B cell (primary cell): ENCODE results near the gene CSF2RB. TPM values are rescaled to one million over a fixed set of nuclear protein-coding genes. Genes with fewer than 3 reads are reported as not detected.

Experiments
- ATAC-seq: fragments of 200-7000 bp; cut with Tn5 transposase; one replicate; pipeline ENCODE4 v1.10.0; 2021; ENCODE audit warnings: low read depth, mild to moderate bottlenecking, moderate number of reproducible peaks, moderate library complexity
- CTCF ChIA-PET: fragments of 350-600 bp; sonication (Branson Sonifier 250); formaldehyde crosslinking; loops from one replicate; lab custom pipeline; 2021; ENCODE audit warnings: antibody characterized with exemption, inconsistent platforms; lab: Charles Lee
- POLR2A ChIA-PET: fragments of 350-600 bp; sonication (Branson Sonifier 250); formaldehyde crosslinking; loops from one replicate; lab custom pipeline; 2021; ENCODE audit warnings: antibody characterized with exemption; lab: Charles Lee
- DNase-seq: peaks from one replicate; pipeline ENCODE4 v3.0.0; 2013
- H2AFZ ChIP-seq: 2 replicates; pipeline ENCODE4 v1.6.1; 2012; ENCODE audit warnings: mild to moderate bottlenecking, low read depth, low read length; ENCODE audit not compliant: insufficient read depth, poor library complexity, severe bottlenecking
- H3K27ac ChIP-seq, 2 donors: 1 replicate in 1 of 2; 2 replicates in 1 of 2; pipeline ENCODE4 v1.5.1; 2012 to 2013; ENCODE audit warnings: low read length in 2 of 2, mild to moderate bottlenecking in 2 of 2, moderate library complexity in 1 of 2
- H3K27me3 ChIP-seq, 4 experiments: fragments of 200-600 bp in 1 of 4; sonication (generic) in 1 of 4; replicated peaks in 1 of 4; 1 replicate in 2 of 4; 2 replicates in 2 of 4; pipeline versions ENCODE4 v1.6.1 to v1.7.0; 2013 to 2016; ENCODE audit warnings: low read length in 3 of 4, mild to moderate bottlenecking in 2 of 4, mixed read lengths in 1 of 4, moderate library complexity in 1 of 4; ENCODE audit not compliant: insufficient read depth in 4 of 4, control insufficient read depth in 3 of 4; ENCODE audit errors: control extremely low read depth in 1 of 4
- H3K36me3 ChIP-seq, 2 experiments: replicated peaks in 1 of 2; 1 replicate in 1 of 2; 2 replicates in 1 of 2; pipeline versions ENCODE4 v1.6.1 to v1.7.1; 2013; ENCODE audit warnings: low read length in 1 of 2; ENCODE audit not compliant: insufficient read depth in 2 of 2, control insufficient read depth in 1 of 2; ENCODE audit errors: control extremely low read depth in 1 of 2, extremely low read depth in 1 of 2
- H3K4me1 ChIP-seq, 2 donors: fragments of 200-600 bp in 1 of 2; sonication (generic) in 1 of 2; 1 replicate in 1 of 2; 2 replicates in 1 of 2; pipeline versions ENCODE4 v1.5.1 to v1.6.1; 2013 to 2017; ENCODE audit warnings: low read length in 2 of 2; ENCODE audit not compliant: control insufficient read depth in 2 of 2, insufficient read depth in 2 of 2
- H3K4me2 ChIP-seq: replicated peaks from 2 replicates; pipeline ENCODE3; 2012; ENCODE audit warnings: mild to moderate bottlenecking, low read depth, low read length; ENCODE audit not compliant: poor library complexity, severe bottlenecking
- H3K4me3 ChIP-seq, 5 experiments: fragments of 200-600 bp in 1 of 5; sonication (generic) in 1 of 5; 1 replicate in 3 of 5; 2 replicates in 2 of 5; pipeline versions ENCODE4 v1.5.1 to v1.7.0; 2011 to 2016; ENCODE audit warnings: low read length in 4 of 5, mild to moderate bottlenecking in 4 of 5, low read depth in 2 of 5, control low read depth in 1 of 5, moderate library complexity in 1 of 5; ENCODE audit not compliant: insufficient read depth in 1 of 5; ENCODE audit errors: control extremely low read depth in 1 of 5, extremely low read depth in 1 of 5
- H3K79me2 ChIP-seq: fragments of 200-600 bp; sonication (generic); one replicate; pipeline ENCODE4 v1.6.0; 2016; ENCODE audit warnings: low read length; ENCODE audit not compliant: control insufficient read depth, insufficient read depth
- H3K9ac ChIP-seq: fragments of 200-600 bp; sonication (generic); 2 replicates; pipeline ENCODE4 v1.6.1; 2017; ENCODE audit warnings: mild to moderate bottlenecking, low read length, moderate library complexity
- H3K9me3 ChIP-seq, 3 donors: one replicate each; pipeline versions ENCODE4 v1.6.1 to v1.7.1; 2013; ENCODE audit warnings: low read length in 2 of 3; ENCODE audit not compliant: control insufficient read depth in 2 of 3, insufficient read depth in 1 of 3; ENCODE audit errors: control extremely low read depth in 1 of 3
- H4K20me1 ChIP-seq: 2 replicates; pipeline ENCODE4 v1.6.0; 2012; ENCODE audit warnings: mild to moderate bottlenecking, low read length; ENCODE audit not compliant: insufficient read depth, control insufficient read depth, poor library complexity, severe bottlenecking
- H3K27ac Mint-ChIP-seq: one replicate; pipeline ENCODE4 v1.8.0; 2021; ENCODE audit warnings: mixed read lengths
- H3K27me3 Mint-ChIP-seq: one replicate; pipeline ENCODE4 v1.8.0; 2021; ENCODE audit warnings: mixed read lengths
- H3K4me1 Mint-ChIP-seq: one replicate; pipeline ENCODE4 v1.8.0; 2021; ENCODE audit warnings: mixed read lengths
- H3K4me3 Mint-ChIP-seq: one replicate; pipeline ENCODE4 v1.8.0; 2021; ENCODE audit warnings: mixed read lengths
- H3K9me3 Mint-ChIP-seq: one replicate; pipeline ENCODE4 v1.8.0; 2022; ENCODE audit warnings: mixed read lengths; ENCODE audit not compliant: insufficient read depth
- CTCF ChIP-seq: fragments of 200-600 bp; IDR thresholded peaks from one replicate; pipeline ENCODE4 v1.8.0; 2022; ENCODE audit warnings: antibody characterized with exemption, mild to moderate bottlenecking
- EZH2 ChIP-seq: IDR thresholded peaks from 2 replicates; pipeline ENCODE4 v1.6.1; 2012; ENCODE audit warnings: borderline replicate concordance, low read depth, mild to moderate bottlenecking, moderate library complexity, low read length; ENCODE audit not compliant: insufficient read depth, poor library complexity, severe bottlenecking
- WGBS: methylation state at CpG from one replicate; pipeline ENCODE4 v1.1.5; 2013; ENCODE audit warnings: missing lambda C conversion rate; ENCODE audit not compliant: insufficient coverage; 5-methylcytosine and 5-hydroxymethylcytosine counted together
- intact Hi-C: fragments of 100-400 bp; cut with micrococcal nuclease; formaldehyde crosslinking; loops from one replicate; pipeline ENCODE4 v1.10.0; 2022
- polyA plus RNA-seq: library from polyadenylated mRNA; depleted of rRNA; stranded (reverse); fragments of >200 nt; gene quantifications from 2 replicates; pipeline ENCODE4 v1.2.3, GENCODE V29; 2012
- total RNA-seq, 2 donors: library from RNA; stranded (reverse); fragments of 120-200 nt in 1 of 2; gene quantifications; 1 replicate in 1 of 2; 2 replicates in 1 of 2; pipeline versions ENCODE4 v1.2.3 to v1.2.4, GENCODE V29; 2013 to 2022

The CSF2RB gene
- total and polyA plus RNA-seq, 2 donors (not counting 1 experiment from before 2014, with no cell fraction given) = 22.0 to 39.7 TPM

- Histone ChIP-seq H3K4me2 (no peak overlapping the region), H3K9me3 (no peaks in the 10 kb centered on the region), H3K27ac (no peak overlapping the region), H4K20me1 (no peaks in the 10 kb centered on the region), H3K36me3 (peaks cover 0 to 32% of the 10 kb centered on the region in 2 experiments), H2AFZ (no peak overlapping the region), H3K27me3 (no peaks in the 10 kb centered on the region), H3K79me2 (no peaks in the 10 kb centered on the region), H3K4me1 (peaks cover 0 to 8% of the 10 kb centered on the region in 2 donors), H3K9ac (no peak overlapping the region), H3K4me3 (no peak overlapping the region)
- no peak for ATAC-seq
- H3K4me1 Mint-ChIP-seq = peaks cover 16% of the 10 kb centered on the region
- TF ChIP-seq EZH2 (no peak), CTCF (no peak)
- no peak overlapping the region for H3K27ac Mint-ChIP-seq
- DNase-seq = no peak
- no peaks in the 10 kb centered on the region for H3K27me3 Mint-ChIP-seq
- WGBS = 90% methylated on average over 6 of the region's 10 CpGs
- CTCF ChIA-PET = no interaction called here
- intact Hi-C loops = no loop called here
- no peak overlapping the region for H3K4me3 Mint-ChIP-seq
- POLR2A ChIA-PET = no interaction called here
- no peaks in the 10 kb centered on the region for H3K9me3 Mint-ChIP-seq
These were observed 21.2 kb downstream of the CSF2RB start for GRCh38 chr22:36934418-36935312.

- no peaks in the 10 kb centered on the region for H3K9me3 ChIP-seq
- ChIA-PET CTCF (no interaction called here), POLR2A (no interaction called here)
- H4K20me1 ChIP-seq = no peaks in the 10 kb centered on the region
- TF ChIP-seq EZH2 = no peak
- TF ChIP-seq CTCF = no peak
- H3K27ac Mint-ChIP-seq = no peak overlapping the region
- H3K4me3 Mint-ChIP-seq = no peak overlapping the region
- H3K36me3 ChIP-seq = peaks cover 0 to 32% of the 10 kb centered on the region in 2 experiments
- no peak overlapping the region for H2AFZ ChIP-seq
- peaks cover 16% of the 10 kb centered on the region for H3K4me1 Mint-ChIP-seq
- H3K4me3 ChIP-seq = no peak overlapping the region
- no peaks in the 10 kb centered on the region for H3K9me3 Mint-ChIP-seq
- H3K4me1 ChIP-seq = peaks cover 0 to 8% of the 10 kb centered on the region in 2 donors
- DNase-seq (no peak), ATAC-seq (no peak)
- no peaks in the 10 kb centered on the region for H3K79me2 ChIP-seq
- H3K4me2 ChIP-seq = no peak overlapping the region
- no peak overlapping the region for H3K9ac ChIP-seq
- H3K27me3 Mint-ChIP-seq = no peaks in the 10 kb centered on the region
- no peak overlapping the region for H3K27ac ChIP-seq
- no peaks in the 10 kb centered on the region for H3K27me3 ChIP-seq
- intact Hi-C loops = no loop called here
- WGBS = 98% methylated on average over 7 of the region's 7 CpGs
These were observed 21.8 kb downstream of the CSF2RB start for GRCh38 chr22:36935313-36935610.
